Measurements from ENCODE around the gene TMEM150C. TPM values are rescaled to one million over a fixed set of nuclear protein-coding genes. Genes with fewer than 3 reads are reported as not detected.

The TMEM150C gene
- total RNA-seq, 1 donor from 2014 or later = 10.6 TPM

- no peaks in the 10 kb centered on the region for H3K27me3 ChIP-seq
- no peaks in the 10 kb centered on the region for H3K36me3 ChIP-seq
- H3K27ac ChIP-seq = no peak overlapping the region
- TF ChIP-seq POLR2AphosphoS5 (IDR thresholded peaks at IDR 0.05; ENCODE audit: insufficient read depth in 1 of 2, low read depth in 1 of 2) (no peak), POLR2A (IDR thresholded peaks at IDR 0.05) (no peak)
- TF ChIP-seq, protein P1, sequence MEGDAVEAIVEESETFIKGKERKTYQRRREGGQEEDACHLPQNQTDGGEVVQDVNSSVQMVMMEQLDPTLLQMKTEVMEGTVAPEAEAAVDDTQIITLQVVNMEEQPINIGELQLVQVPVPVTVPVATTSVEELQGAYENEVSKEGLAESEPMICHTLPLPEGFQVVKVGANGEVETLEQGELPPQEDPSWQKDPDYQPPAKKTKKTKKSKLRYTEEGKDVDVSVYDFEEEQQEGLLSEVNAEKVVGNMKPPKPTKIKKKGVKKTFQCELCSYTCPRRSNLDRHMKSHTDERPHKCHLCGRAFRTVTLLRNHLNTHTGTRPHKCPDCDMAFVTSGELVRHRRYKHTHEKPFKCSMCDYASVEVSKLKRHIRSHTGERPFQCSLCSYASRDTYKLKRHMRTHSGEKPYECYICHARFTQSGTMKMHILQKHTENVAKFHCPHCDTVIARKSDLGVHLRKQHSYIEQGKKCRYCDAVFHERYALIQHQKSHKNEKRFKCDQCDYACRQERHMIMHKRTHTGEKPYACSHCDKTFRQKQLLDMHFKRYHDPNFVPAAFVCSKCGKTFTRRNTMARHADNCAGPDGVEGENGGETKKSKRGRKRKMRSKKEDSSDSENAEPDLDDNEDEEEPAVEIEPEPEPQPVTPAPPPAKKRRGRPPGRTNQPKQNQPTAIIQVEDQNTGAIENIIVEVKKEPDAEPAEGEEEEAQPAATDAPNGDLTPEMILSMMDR (IDR thresholded peaks at IDR 0.05) = no peak
- no peak overlapping the region for H3K4me3 ChIP-seq
- H3K4me1 ChIP-seq = no peaks in the 10 kb centered on the region
- DNase-seq (ENCODE audit: extremely low spot score in 2 of 2) = no peak
- no peaks in the 10 kb centered on the region for H3K9me3 ChIP-seq
- intact Hi-C loops (cut with DNase I) = no loop called here
These were observed 40.5 kb downstream of the TMEM150C start for GRCh38 chr4:82521283-82521682.

- Histone ChIP-seq H3K9me3 (no peaks in the 10 kb centered on the region), H3K27ac (no peak overlapping the region), H3K4me1 (no peaks in the 10 kb centered on the region), H3K27me3 (no peaks in the 10 kb centered on the region), H3K36me3 (no peaks in the 10 kb centered on the region), H3K4me3 (no peak overlapping the region)
- no peak for DNase-seq (ENCODE audit: extremely low spot score in 2 of 2)
- TF ChIP-seq POLR2AphosphoS5 (IDR thresholded peaks at IDR 0.05; ENCODE audit: insufficient read depth in 1 of 2, low read depth in 1 of 2) (no peak), POLR2A (IDR thresholded peaks at IDR 0.05) (no peak)
- TF ChIP-seq, protein P1 (IDR thresholded peaks at IDR 0.05) = no peak
- intact Hi-C loops (cut with DNase I) = no loop called here
These were observed 42.0 kb downstream of the TMEM150C start for GRCh38 chr4:82519776-82520175.

DNA sequence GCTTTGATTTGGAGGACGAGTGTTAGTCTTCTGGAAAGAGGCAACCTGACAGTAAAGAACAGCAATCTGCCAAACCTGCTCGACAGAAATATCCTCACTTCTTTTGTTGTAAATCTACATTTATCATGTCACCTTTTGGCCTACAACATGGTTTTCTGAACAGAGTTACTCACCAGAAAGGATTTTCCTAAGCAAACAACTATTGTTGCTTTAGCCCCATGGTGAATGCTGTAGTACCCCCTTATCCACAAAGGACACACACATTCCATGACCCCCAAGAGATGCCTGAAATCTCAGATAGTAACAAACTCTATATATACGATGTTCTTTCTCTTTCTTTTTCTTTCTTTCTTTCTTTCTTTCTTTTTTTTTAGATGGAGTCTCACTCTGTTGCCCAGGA lies 42.7 kb downstream of the TMEM150C start:
- TF ChIP-seq POLR2AphosphoS5 (IDR thresholded peaks at IDR 0.05; ENCODE audit: insufficient read depth in 1 of 2, low read depth in 1 of 2) (no peak), POLR2A (IDR thresholded peaks at IDR 0.05) (no peak)
- TF ChIP-seq, protein P1 (IDR thresholded peaks at IDR 0.05) = no peak
- intact Hi-C loops (cut with DNase I) = no loop called here
- Histone ChIP-seq H3K9me3 (no peaks in the 10 kb centered on the region), H3K27me3 (no peaks in the 10 kb centered on the region), H3K27ac (no peak overlapping the region), H3K36me3 (no peaks in the 10 kb centered on the region), H3K4me1 (no peaks in the 10 kb centered on the region), H3K4me3 (no peak overlapping the region)
- DNase-seq (ENCODE audit: extremely low spot score in 2 of 2) = no peak

DNA sequence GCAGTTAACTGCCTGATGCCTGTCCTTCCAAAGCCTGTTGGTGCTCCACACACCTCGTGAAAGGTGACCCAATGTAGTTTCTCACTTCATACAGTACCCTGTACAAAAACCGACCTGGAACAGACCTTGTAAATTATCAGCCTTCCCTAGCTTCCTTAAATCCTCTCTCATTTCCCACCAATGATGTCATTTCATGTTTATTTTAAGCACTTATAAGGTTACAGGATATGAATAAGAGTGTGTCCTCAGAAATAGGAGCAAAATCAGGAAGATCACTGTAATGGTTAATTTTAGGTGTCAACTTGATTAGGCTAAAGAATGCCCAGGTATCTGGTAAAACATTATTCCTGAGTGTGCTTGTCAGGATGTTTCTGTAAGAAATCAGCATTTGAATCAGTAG lies 44.7 kb downstream of the TMEM150C start:
- DNase-seq (ENCODE audit: extremely low spot score in 2 of 2) = no peak
- intact Hi-C loops (cut with DNase I) = no loop called here
- H3K9me3 ChIP-seq = no peaks in the 10 kb centered on the region
- H3K27ac ChIP-seq = no peak overlapping the region
- no peaks in the 10 kb centered on the region for H3K4me1 ChIP-seq
- no peak for TF ChIP-seq POLR2A (IDR thresholded peaks at IDR 0.05)
- no peak for TF ChIP-seq POLR2AphosphoS5 (IDR thresholded peaks at IDR 0.05; ENCODE audit: insufficient read depth in 1 of 2, low read depth in 1 of 2)
- TF ChIP-seq, protein P1 (IDR thresholded peaks at IDR 0.05) = no peak
- H3K27me3 ChIP-seq = no peaks in the 10 kb centered on the region
- H3K36me3 ChIP-seq = no peaks in the 10 kb centered on the region
- no peak overlapping the region for H3K4me3 ChIP-seq

GRCh38 chr4:82515705-82516104 lies 46.1 kb downstream of the TMEM150C start:
- H3K9me3 ChIP-seq = no peaks in the 10 kb centered on the region
- H3K36me3 ChIP-seq = no peaks in the 10 kb centered on the region
- H3K27ac ChIP-seq = no peak overlapping the region
- DNase-seq (ENCODE audit: extremely low spot score in 2 of 2) = no peak
- H3K27me3 ChIP-seq = no peaks in the 10 kb centered on the region
- TF ChIP-seq POLR2A (IDR thresholded peaks at IDR 0.05) (no peak), POLR2AphosphoS5 (IDR thresholded peaks at IDR 0.05; ENCODE audit: insufficient read depth in 1 of 2, low read depth in 1 of 2) (no peak)
- TF ChIP-seq, protein P1 (IDR thresholded peaks at IDR 0.05) = no peak
- no peaks in the 10 kb centered on the region for H3K4me1 ChIP-seq
- H3K4me3 ChIP-seq = no peak overlapping the region
- intact Hi-C loops (cut with DNase I) = no loop called here
